ENCODE data around the gene CSGALNACT2. TPM values are rescaled to one million over a fixed set of nuclear protein-coding genes. Genes with fewer than 3 reads are reported as not detected.

The CSGALNACT2 gene
- 9.9 to 13.5 TPM (median 13.3 TPM) in 5 replicates for total RNA-seq (2022; extraction: Qiagen RNA extraction)

GRCh38 chr10:43138021-43138756, at the start of gene CSGALNACT2:
Gene CSGALNACT2 (plus strand): TSS chr10:43138445. CDS start chr10:43155150, 16,705 bp downstream.

Other genes with a start within 250 kb of the CSGALNACT2 start
- gene RET, start 61.4 kb upstream of the CSGALNACT2 start, total RNA-seq (2022; extraction: Qiagen RNA extraction) = 0.47 to 0.88 TPM (median 0.52 TPM) in 5 replicates
- 3.9 to 6.4 TPM (median 5.9 TPM) in 5 replicates for gene RASGEF1A, start 128.6 kb downstream of the CSGALNACT2 start, total RNA-seq (2022; extraction: Qiagen RNA extraction)
- gene FXYD4, start 233.2 kb downstream of the CSGALNACT2 start, total RNA-seq (2022; extraction: Qiagen RNA extraction) = not detected in 5 replicates